PC-9 (cell line): ENCODE results near the gene SLC25A42.

Experiments used
- CTCF ChIP-seq: fragments of 200-600 bp; sonication (generic); conservative IDR thresholded peaks from 2 replicates; pipeline ENCODE4 v1.6.1; 2017; ENCODE audit warnings: mixed run types, antibody characterized with exemption, mild to moderate bottlenecking, moderate library complexity
- EZH2 ChIP-seq: fragments of 200-600 bp; sonication (generic); IDR thresholded peaks from 2 replicates; pipeline ENCODE4 v1.8.0; 2017; ENCODE audit warnings: antibody characterized with exemption, low read depth

GRCh38 chr19:19147344-19147743 lies 83.5 kb downstream of the SLC25A42 start:
- TF ChIP-seq CTCF (no peak), EZH2 (no peak)
